OCI-LY1 (cell line): ENCODE data around the gene NEDD4L.

Experiments used
- H2AFZ ChIP-seq: fragments of 200-600 bp; sonication (generic), shearing (Covaris generic); 2 replicates; pipeline ENCODE4 v1.6.0; 2014; ENCODE audit warnings: antibody characterized with exemption, mild to moderate bottlenecking, low read length
- H3F3A ChIP-seq: fragments of 200-600 bp; sonication (generic), shearing (Covaris generic); 2 replicates; pipeline ENCODE4 v1.6.0; 2014; ENCODE audit warnings: mild to moderate bottlenecking, antibody characterized with exemption, low read length, moderate library complexity; ENCODE audit not compliant: insufficient read depth
- H3K27ac ChIP-seq: fragments of 200-600 bp; sonication (generic); 2 replicates; pipeline ENCODE4 v1.5.1; 2014; ENCODE audit warnings: low read length, mixed run types, mild to moderate bottlenecking, low read depth; ENCODE audit not compliant: poor library complexity, severe bottlenecking
- H3K27me3 ChIP-seq: fragments of 200-600 bp; sonication (generic); 2 replicates; pipeline ENCODE4 v1.6.0; 2014; ENCODE audit warnings: antibody characterized with exemption, mild to moderate bottlenecking, low read length, moderate library complexity; ENCODE audit not compliant: insufficient read depth
- H3K36me3 ChIP-seq: fragments of 200-600 bp; sonication (generic); 2 replicates; pipeline ENCODE4 v1.6.1; 2014; ENCODE audit warnings: mild to moderate bottlenecking, antibody characterized with exemption, low read length, moderate library complexity, mixed read lengths; ENCODE audit not compliant: insufficient read depth
- H3K4me1 ChIP-seq: fragments of 200-600 bp; sonication (generic); 2 replicates; pipeline ENCODE4 v1.5.1; 2014; ENCODE audit warnings: mild to moderate bottlenecking, low read length, moderate library complexity; ENCODE audit not compliant: insufficient read depth, severe bottlenecking
- H3K4me2 ChIP-seq: fragments of 200-600 bp; sonication (generic), shearing (Covaris generic); 2 replicates; pipeline ENCODE4 v1.6.1; 2014; ENCODE audit warnings: low read length
- H3K4me3 ChIP-seq: fragments of 200-600 bp; sonication (generic); 2 replicates; pipeline ENCODE4 v1.5.1; 2014; ENCODE audit warnings: low read length, low read depth, mild to moderate bottlenecking, mixed read lengths; ENCODE audit not compliant: poor library complexity, severe bottlenecking
- H3K79me2 ChIP-seq: fragments of 200-600 bp; shearing (Covaris generic); 2 replicates; pipeline ENCODE4 v1.6.1; 2016; ENCODE audit warnings: mixed run types, low read length, mixed read lengths; ENCODE audit not compliant: insufficient read depth
- H3K9ac ChIP-seq: fragments of 200-600 bp; sonication (generic), shearing (Covaris generic); 2 replicates; pipeline ENCODE4 v1.6.1; 2014; ENCODE audit warnings: mild to moderate bottlenecking, low read length, mixed read lengths
- H3K9me2 ChIP-seq: fragments of 200-600 bp; sonication (generic), shearing (Covaris generic); 2 replicates; pipeline ENCODE4 v1.6.1; 2014; ENCODE audit warnings: low read depth, mild to moderate bottlenecking, low read length, mixed read lengths
- H3K9me3 ChIP-seq: fragments of 200-600 bp; shearing (Covaris generic); 2 replicates; pipeline ENCODE4 v1.6.1; 2014; ENCODE audit warnings: low read length, mixed read lengths
- H4K20me1 ChIP-seq: fragments of 200-600 bp; sonication (generic), shearing (Covaris generic); 2 replicates; pipeline ENCODE4 v1.6.0; 2016; ENCODE audit warnings: mild to moderate bottlenecking, low read length; ENCODE audit not compliant: insufficient read depth
- CTCF ChIP-seq: fragments of 200-600 bp; sonication (generic), shearing (Covaris generic); IDR thresholded peaks from 2 replicates; pipeline ENCODE4 v1.5.1; 2017; ENCODE audit warnings: mild to moderate bottlenecking, antibody characterized with exemption, low read length, moderate library complexity, mixed read lengths
- EZH2 ChIP-seq: fragments of 200-600 bp; sonication (generic), shearing (Covaris generic); IDR thresholded peaks from 2 replicates; pipeline ENCODE4 v1.8.0; 2017; ENCODE audit warnings: borderline replicate concordance, mixed run types, mild to moderate bottlenecking, antibody characterized with exemption, low read length, moderate library complexity, mixed read lengths

Gene NEDD4L

GRCh38 chr18:58286632-58287352 lies 242.8 kb downstream of the NEDD4L start:
- Histone ChIP-seq H3K4me2 (no peak overlapping the region), H3K36me3 (no peaks in the 10 kb centered on the region), H3K4me3 (no peak overlapping the region), H3K9me2 (no peaks in the 10 kb centered on the region), H3K27me3 (no peaks in the 10 kb centered on the region), H3K79me2 (no peaks in the 10 kb centered on the region), H3K27ac (no peak overlapping the region), H3K9ac (no peak overlapping the region), H3F3A (no peaks in the 10 kb centered on the region), H4K20me1 (no peaks in the 10 kb centered on the region), H3K9me3 (no peaks in the 10 kb centered on the region), H2AFZ (no peak overlapping the region), H3K4me1 (no peaks in the 10 kb centered on the region)
- TF ChIP-seq CTCF (no peak), EZH2 (no peak)

- Histone ChIP-seq H3K4me1 (no peaks in the 10 kb centered on the region), H3F3A (no peaks in the 10 kb centered on the region), H3K9me2 (no peaks in the 10 kb centered on the region), H3K4me3 (no peak overlapping the region), H3K9ac (no peak overlapping the region), H3K79me2 (no peaks in the 10 kb centered on the region), H3K27ac (no peak overlapping the region), H3K36me3 (no peaks in the 10 kb centered on the region), H3K4me2 (no peak overlapping the region), H3K9me3 (no peaks in the 10 kb centered on the region), H4K20me1 (no peaks in the 10 kb centered on the region), H2AFZ (no peak overlapping the region), H3K27me3 (no peaks in the 10 kb centered on the region)
- TF ChIP-seq CTCF (no peak), EZH2 (no peak)
These were observed 243.6 kb downstream of the NEDD4L start for GRCh38 chr18:58287353-58288274.

- no peaks in the 10 kb centered on the region for H4K20me1 ChIP-seq
- TF ChIP-seq CTCF (no peak), EZH2 (no peak)
- no peaks in the 10 kb centered on the region for H3K36me3 ChIP-seq
- H3K9me2 ChIP-seq: no peaks in the 10 kb centered on the region
- H3K9ac ChIP-seq: no peak overlapping the region
- no peak overlapping the region for H3K27ac ChIP-seq
- H3K79me2 ChIP-seq: no peaks in the 10 kb centered on the region
- no peaks in the 10 kb centered on the region for H3K9me3 ChIP-seq
- H3K27me3 ChIP-seq: no peaks in the 10 kb centered on the region
- no peak overlapping the region for H3K4me2 ChIP-seq
- H2AFZ ChIP-seq: no peak overlapping the region
- H3K4me1 ChIP-seq: no peaks in the 10 kb centered on the region
- H3K4me3 ChIP-seq: no peak overlapping the region
- H3F3A ChIP-seq: no peaks in the 10 kb centered on the region
These were observed 245.1 kb downstream of the NEDD4L start for GRCh38 chr18:58288921-58289797.
